ENCODE data around the gene CAMK1D.

The CAMK1D gene

GRCh38 chr10:12397941-12398340 lies 48.6 kb downstream of the CAMK1D start:
- DNase-seq (ENCODE audit: low read depth in 2 of 3, low spot score in 2 of 3): no peak

- no peak for DNase-seq (ENCODE audit: low read depth in 2 of 3, low spot score in 2 of 3)
These were observed 51.1 kb downstream of the CAMK1D start for GRCh38 chr10:12400266-12400931.

GRCh38 chr10:12401466-12401865 lies 52.1 kb downstream of the CAMK1D start:
- DNase-seq (ENCODE audit: low read depth in 2 of 3, low spot score in 2 of 3): no peak

GRCh38 chr10:12403119-12403518 lies 53.8 kb downstream of the CAMK1D start:
- DNase-seq (ENCODE audit: low read depth in 2 of 3, low spot score in 2 of 3): no peak

- no peak for DNase-seq (ENCODE audit: low read depth in 2 of 3, low spot score in 2 of 3)
These were observed 56.3 kb downstream of the CAMK1D start for GRCh38 chr10:12405342-12406320.

GRCh38 chr10:12406764-12407400 lies 57.5 kb downstream of the CAMK1D start:
- no peak for DNase-seq (ENCODE audit: low read depth in 2 of 3, low spot score in 2 of 3)

GRCh38 chr10:12408472-12408871 lies 59.1 kb downstream of the CAMK1D start:
- no peak for DNase-seq (ENCODE audit: low read depth in 2 of 3, low spot score in 2 of 3)

GRCh38 chr10:12409161-12409560 lies 59.8 kb downstream of the CAMK1D start:
- no peak for DNase-seq (ENCODE audit: low read depth in 2 of 3, low spot score in 2 of 3)

GRCh38 chr10:12409613-12410012 lies 60.3 kb downstream of the CAMK1D start:
- no peak for DNase-seq (ENCODE audit: low read depth in 2 of 3, low spot score in 2 of 3)

GRCh38 chr10:12412666-12413368 lies 63.5 kb downstream of the CAMK1D start:
- peak in 1 of 3 experiments; percentile 25 for DNase-seq (ENCODE audit: low read depth in 2 of 3, low spot score in 2 of 3)

- no peak for DNase-seq (ENCODE audit: low read depth in 2 of 3, low spot score in 2 of 3)
These were observed 64.0 kb downstream of the CAMK1D start for GRCh38 chr10:12413369-12413711.

- DNase-seq (ENCODE audit: low read depth in 2 of 3, low spot score in 2 of 3): no peak
These were observed 65.1 kb downstream of the CAMK1D start for GRCh38 chr10:12414278-12414989.

- no peak for DNase-seq (ENCODE audit: low read depth in 2 of 3, low spot score in 2 of 3)
These were observed 67.2 kb downstream of the CAMK1D start for GRCh38 chr10:12416344-12417050.

GRCh38 chr10:12417331-12417730 lies 68.0 kb downstream of the CAMK1D start:
- DNase-seq (ENCODE audit: low read depth in 2 of 3, low spot score in 2 of 3): no peak

GRCh38 chr10:12418000-12418399 lies 68.7 kb downstream of the CAMK1D start:
- DNase-seq (ENCODE audit: low read depth in 2 of 3, low spot score in 2 of 3): no peak

GRCh38 chr10:12418725-12419261 lies 69.4 kb downstream of the CAMK1D start:
- no peak for DNase-seq (ENCODE audit: low read depth in 2 of 3, low spot score in 2 of 3)

GRCh38 chr10:12419262-12419847 lies 70.0 kb downstream of the CAMK1D start:
- peak; percentile 30 to 40 (median 31) for DNase-seq (ENCODE audit: low read depth in 2 of 3, low spot score in 2 of 3)

GRCh38 chr10:12420530-12421120 lies 71.3 kb downstream of the CAMK1D start:
- DNase-seq (ENCODE audit: low read depth in 2 of 3, low spot score in 2 of 3): no peak

GRCh38 chr10:12422189-12422588 lies 72.8 kb downstream of the CAMK1D start:
- no peak for DNase-seq (ENCODE audit: low read depth in 2 of 3, low spot score in 2 of 3)
